ENCODE data around the gene HEATR1.

GRCh38 chr1:236642763-236643162 lies 38.4 kb upstream of the HEATR1 start:
- TF ChIP-seq EZH2phosphoT487 (IDR thresholded peaks at IDR 0.05; ENCODE audit: low read depth), result no peak
- TF ChIP-seq CTCF (IDR thresholded peaks at IDR 0.05; ENCODE audit: low read depth, low read length), result no peak

Measured in OCI-LY3 (cell line).